HG03378 (cell line): Measurements from ENCODE around the gene KLHL29.
"Not testable (repeated sequence)": the region's sequence is repeated elsewhere in the genome, so short reads cannot be mapped to it uniquely, and the experiment has no call there.

ENCODE experiments used
- ATAC-seq: cut with Tn5 transposase; IDR thresholded peaks from one replicate; pipeline ENCODE4 v1.9.1; 2021; ENCODE audit warnings: mild to moderate bottlenecking, moderate library complexity; ENCODE audit not compliant: unreplicated experiment

Gene KLHL29

DNA sequence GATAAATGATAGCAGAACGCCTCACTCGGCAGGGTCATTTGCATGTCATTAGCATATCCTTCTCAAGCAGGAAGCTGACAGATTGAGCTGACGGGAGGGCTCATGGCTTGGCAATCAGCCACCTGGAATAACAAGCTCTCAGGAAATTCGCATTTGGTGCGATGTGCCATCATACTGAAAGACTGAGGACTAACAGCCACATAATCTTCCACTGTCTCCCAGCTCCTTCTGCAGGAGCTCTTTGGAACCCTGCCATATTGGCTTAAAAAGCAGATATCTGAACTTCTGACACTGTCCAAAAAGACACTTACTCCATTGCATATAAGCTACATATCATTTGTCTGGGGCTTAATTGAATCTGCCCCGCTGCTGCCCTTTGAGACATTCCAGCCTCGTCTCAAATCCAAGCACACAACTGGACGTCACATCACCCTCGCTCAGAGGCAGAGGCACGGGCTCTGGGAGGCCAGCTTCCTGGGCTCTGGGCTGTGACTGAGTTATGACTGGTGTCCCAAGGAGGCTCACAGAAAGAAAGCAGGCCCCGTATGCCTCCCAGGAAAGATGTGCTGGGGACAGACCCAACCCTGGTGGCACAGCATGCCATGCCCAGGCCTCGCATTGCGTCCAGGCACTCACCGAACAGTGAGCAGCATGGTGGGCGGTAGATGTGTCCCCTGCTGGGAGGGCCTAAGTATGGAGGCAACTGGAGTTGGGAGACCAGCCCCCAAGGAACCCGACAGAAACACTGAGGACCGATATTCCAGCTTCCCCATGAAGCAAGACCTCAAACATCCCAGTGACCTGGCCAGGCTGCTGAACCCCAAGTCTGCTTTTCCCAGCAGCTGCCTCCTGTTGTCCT lies 314.0 kb downstream of the KLHL29 start:
- ATAC-seq = no peak

DNA sequence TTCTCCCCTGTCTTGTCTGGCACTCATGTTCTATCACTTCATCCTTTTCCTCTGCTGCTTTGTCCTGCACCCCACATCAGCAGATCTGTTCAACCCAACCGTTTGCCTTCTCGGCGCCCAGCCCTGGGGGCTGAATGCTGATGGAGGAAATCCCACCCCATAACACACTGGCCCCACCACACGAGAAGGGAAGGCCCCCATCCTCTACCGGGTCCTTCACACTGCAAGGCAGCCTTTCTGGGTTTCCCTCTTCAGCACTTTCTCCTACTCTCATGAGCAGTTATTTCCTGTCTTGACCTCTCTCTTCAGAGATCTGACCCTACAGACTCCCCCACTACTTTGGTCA lies 314.6 kb downstream of the KLHL29 start:
- no peak for ATAC-seq

DNA sequence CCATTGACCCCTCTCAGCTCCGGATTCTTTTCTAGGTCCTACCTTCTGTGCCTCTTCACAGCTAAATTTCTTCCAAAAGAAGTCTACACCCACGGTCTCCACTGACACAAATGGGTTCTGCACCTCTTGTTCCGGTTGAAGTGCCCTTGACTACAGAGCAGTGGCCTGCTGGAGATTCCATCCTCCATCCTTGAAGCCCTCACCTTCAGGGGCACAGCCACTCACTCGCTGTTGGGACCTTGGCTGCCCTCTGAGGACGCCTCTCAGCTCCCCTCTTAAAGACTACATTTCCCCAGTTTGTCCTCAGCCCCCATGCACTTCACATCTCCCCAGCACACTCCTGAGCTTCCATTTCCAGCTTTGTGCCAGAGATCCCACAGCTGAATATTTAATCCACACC lies 315.6 kb downstream of the KLHL29 start:
- no peak for ATAC-seq

DNA sequence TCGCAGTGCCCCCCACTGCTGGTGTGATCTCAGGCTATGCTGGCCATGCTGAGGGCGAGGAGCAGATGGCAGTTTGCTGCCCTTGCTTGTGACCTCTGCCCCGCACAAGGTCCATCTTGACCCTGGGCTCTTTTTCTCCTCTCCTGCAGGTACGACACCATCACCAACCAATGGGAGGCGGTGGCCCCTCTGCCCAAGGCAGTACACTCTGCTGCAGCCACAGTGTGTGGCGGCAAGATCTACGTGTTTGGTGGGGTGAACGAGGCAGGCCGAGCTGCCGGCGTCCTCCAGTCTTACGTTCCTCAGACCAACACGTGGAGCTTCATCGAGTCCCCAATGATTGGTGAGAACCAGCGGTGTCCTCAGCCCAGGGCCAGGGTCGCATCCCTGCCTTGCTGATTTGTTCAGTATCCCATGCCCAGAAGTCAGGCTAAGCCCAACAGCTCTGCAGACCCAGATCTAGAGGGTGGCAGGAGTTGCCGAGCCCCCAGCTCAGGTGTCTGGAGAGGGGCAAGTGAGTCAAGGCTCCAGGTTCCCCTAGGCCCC lies 318.1 kb downstream of the KLHL29 start:
- ATAC-seq = no peak

DNA sequence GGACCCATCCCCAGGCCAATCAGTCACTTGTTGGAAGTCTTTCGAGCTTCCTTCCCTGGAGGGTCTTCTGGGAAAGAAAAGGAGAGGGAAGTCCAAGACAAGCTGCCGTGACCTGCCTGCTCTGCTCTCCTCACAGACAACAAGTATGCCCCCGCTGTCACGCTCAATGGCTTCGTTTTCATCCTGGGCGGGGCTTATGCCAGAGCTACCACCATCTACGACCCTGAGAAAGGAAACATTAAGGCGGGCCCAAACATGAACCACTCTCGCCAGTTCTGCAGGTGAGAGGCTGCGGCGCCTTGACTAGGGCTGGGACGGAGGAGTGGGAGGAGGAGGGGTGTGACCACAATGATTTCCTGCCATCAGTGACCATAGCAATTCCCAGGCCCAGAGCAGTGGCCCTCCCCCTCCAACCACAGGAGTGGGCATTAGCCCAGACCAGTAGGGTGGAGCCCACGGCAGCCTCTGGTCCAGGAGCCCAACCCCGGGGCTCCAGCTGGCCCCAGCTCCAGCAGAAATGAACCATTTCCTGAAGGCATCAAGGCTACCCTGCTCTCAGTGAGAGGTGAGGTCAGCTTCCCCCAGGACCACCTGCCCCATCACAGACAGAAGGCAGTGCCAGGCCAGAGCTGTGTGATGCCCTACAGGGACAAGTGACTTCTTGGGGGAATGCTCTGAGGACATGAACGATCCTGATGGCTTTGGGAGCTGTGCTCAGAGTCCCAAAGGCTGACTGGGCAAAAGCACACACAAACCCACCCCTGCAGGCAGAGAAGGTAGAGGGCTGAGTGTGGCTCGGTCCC lies 318.8 kb downstream of the KLHL29 start:
- no peak for ATAC-seq

DNA sequence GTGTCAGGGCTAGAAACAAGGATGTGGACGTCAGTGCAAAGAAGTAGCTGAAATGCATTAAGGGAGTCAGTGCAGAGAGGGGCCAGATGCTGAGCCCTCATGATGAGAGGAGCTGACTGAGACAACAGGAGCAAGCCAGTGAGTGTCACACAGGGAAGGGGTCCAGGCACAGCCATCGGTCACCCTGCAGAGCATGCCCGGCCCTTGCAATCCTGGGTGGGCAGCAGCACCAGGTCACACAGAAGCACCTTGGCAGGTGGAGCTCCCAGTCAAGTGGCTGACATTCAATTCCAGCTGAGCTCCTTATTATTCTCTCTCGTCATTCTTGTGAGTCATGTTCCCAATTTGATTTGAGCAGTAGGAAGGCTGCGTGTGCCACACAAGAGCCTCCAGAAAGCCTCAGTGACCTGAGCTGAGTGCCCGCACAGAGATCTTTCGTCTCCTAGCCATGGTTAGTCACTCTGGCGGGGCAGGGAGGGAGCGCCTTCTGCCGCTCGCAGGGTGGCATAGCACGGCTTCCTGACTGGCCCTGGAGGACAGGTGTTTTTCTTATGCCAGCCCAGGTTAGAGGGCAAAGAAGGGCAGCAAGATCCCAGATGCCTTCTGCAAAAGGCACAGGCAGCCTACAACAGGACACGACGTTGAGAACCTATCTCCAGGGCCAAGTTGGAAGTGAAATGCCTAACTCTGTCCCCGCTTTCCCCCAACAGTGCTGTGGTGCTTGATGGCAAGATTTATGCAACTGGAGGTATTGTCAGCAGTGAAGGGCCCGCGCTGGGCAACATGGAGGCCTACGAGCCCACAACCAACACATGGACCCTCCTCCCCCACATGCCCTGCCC lies 321.0 kb downstream of the KLHL29 start:
- no peak for ATAC-seq

DNA sequence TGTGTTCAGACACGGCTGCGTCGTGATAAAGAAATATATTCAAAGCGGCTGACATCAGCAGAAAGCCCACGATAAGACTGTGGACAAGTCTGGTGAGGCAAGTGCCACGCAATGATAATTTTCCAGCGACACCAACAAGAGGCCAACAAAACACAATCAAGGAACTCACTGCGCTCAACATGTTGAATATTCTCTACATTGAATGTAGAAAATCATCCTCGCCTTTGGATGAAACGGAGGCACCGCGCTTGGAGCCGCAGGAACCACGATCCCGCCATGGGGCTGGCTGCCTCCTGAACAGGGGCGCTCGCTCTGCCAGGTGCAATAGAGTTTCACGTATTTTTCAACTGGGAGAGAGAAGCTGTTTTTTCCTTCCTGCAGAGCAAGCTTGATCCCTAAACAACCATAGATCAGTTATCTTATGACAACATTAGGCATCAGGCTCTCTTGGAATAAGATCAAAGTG lies 321.7 kb downstream of the KLHL29 start:
- ATAC-seq = no peak

DNA sequence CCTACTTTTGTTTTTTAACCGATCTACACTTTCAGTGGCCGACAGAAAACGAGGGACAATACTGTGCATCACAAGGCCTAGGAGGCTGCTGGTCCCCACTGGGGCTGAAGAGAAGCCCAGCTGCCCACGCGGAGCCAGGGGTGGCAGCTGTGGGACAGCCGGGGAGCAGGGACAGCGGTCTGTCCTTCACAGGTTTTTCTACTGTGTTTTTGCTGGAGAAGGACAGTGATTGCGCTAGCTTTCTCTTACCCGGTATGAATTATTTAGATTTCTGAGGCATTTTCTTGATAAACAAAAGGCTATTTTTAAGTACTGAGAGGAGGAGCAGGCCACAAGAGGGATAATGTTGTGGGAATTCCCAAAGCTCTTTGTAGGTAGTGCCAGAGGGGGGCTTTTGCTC lies 322.1 kb downstream of the KLHL29 start:
- no peak for ATAC-seq

DNA sequence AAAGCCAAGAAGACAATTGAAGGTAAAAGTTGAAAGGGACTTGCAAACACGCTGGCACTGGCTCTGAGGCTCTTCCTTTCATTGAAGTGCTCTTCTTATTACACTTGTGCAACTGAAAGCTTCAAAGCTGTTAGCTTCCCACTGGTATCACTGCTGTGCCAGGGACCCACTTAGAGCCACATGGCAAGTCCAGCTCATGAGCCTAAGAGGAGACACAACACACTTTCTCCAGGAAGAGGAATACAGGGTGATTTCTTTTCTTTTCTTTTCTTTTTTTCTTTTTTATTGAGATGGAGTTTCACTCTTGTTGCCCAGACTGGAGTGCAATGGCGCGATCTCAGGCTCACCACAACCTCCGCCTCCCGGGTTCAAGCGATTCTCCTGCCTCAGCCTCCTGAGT lies 323.8 kb downstream of the KLHL29 start:
- ATAC-seq = no peak

DNA sequence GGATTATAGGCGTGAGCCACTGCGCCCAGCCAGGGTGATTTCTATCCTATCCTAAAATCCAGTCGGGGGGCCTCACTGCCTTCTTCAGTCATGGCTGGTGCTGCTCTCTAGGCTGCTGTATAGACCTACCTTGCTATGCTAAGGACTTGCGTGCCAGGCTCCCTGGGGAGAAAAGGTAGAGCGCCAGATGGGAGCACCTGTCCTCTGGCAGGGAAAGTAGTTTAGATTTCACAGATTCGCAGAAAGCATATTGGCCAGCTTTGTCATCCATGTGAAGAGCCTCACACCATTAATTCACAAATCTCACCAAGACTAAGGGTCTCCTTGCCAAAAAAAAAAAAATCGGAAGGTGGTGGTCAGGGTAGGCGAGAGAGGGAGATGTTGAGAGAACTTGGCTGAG lies 324.3 kb downstream of the KLHL29 start:
- ATAC-seq = no peak

DNA sequence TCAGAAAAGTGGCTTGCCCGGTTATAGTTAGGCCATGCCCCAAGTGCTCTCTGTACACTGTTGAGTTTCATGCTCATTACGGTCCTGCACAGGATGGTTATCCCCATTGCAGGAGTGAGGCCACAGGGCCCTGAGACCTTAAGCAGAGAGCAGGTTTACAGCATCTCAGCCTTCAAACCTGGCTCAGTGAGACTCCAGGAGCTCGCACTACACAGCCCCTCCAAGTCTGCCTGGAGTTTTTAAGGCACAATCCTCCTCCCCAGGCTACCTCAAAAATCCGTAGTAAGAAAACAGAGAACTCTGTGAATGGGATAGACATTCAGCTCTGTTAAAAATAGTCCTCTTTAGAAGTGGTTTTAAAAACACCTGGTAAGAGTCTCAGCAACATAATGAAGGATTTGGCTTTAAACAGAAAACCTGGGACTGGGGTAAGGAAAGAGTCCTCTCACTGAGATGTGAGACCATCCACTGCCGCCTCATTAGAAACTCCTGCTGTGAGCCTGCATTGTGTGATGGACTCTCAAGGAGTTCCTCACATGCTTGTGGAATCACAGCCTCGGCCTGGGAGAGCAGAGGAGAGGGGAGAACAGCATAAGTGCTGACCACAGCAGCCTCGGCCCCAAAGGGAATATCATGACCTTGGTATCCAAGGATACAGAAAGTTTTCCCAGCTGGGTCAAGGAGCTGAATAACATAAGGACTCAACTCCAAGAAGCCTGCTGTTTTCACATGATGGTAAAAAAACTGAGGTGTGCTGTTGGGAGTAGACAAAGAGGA lies 327.2 kb downstream of the KLHL29 start:
- ATAC-seq = no peak

DNA sequence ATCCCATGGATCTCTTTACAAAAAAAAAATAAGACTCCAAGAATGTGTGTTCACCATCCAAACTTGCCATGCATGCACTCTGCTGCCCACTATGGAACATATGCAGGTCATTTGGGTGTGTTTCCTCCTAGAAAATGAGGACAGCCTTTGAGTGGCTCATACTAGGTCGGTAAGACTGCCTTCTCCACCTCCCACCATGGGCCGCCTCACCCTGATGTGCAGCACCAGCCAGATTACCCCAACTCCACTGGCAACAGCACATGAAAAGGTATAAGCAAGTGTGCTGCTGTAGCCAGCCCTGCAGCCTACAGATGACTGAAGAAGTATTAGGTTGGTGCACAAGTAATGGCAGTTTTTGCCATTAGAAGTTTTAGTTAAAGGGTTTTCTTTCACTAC lies 327.8 kb downstream of the KLHL29 start:
- ATAC-seq = no peak

DNA sequence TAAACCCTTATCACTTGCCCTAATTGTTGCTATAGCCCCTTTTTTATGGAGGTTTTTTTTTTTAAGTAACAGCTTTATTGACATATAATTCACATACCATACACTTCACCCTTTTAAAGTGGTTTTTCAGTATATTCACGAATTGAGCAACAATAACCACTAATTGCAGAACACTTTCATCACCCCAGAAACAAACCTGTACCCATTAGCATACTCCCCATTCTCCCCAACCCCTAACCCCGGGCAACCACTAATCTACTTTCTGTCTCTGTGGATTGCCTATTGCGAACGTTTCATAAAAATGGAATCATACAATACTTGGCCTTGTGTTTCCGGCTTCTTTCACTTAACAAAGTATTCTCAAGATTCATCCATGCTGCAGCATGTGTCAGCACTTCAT lies 328.4 kb downstream of the KLHL29 start:
- no peak for ATAC-seq

DNA sequence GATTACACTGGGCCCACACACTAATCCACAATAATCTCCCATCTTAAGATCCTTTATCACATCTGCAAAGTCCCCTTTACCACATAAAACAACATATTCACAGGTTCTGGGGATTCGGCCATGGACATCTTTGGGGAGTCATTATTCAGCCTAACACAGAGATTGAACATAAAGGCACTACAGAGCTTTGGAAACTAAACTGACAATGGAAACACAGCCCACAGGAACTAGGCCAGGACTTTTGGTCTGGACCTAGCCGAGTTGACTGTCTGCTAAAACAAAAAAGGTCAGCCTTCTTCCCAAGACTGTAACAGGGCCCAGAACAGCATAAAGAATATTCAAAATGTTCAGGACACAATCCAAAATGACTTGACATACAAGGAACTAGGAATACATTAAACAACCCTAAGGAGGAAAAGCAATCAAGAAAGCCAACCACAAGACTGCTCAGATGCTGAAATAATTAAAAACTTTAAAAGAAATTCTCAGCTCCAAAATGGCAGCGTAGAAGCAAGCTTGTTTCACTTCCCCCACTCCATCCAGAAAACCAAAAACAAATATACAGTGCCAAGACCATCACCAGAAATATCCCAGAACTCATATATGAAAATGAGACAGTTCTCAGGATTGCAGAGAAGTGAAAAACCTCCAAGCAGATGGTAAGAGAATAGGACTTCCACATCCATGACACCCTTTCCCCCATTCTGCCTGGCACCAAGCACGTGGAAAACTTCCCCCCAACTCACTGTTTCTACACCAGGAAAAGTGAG lies 334.1 kb downstream of the KLHL29 start:
- no peak for ATAC-seq

DNA sequence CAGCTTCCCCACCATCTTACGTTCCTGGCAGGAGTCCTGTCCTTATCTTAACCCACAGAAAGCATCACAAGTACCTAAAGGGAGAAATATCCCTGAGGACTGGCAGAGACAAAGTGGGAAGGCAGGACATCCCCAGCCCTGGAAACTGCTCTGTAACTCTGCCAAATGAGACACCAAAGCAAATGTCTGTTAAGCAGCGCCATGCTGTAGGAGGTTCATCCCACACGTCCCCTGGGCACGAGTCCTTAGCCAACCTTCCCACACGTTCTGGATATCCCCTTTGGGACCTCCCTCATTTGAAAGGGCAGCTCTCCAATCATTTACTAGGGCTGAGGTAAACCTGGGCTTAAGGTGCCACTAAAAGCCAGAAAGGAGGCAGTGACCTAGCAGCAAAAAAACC lies 334.7 kb downstream of the KLHL29 start:
- no peak for ATAC-seq

DNA sequence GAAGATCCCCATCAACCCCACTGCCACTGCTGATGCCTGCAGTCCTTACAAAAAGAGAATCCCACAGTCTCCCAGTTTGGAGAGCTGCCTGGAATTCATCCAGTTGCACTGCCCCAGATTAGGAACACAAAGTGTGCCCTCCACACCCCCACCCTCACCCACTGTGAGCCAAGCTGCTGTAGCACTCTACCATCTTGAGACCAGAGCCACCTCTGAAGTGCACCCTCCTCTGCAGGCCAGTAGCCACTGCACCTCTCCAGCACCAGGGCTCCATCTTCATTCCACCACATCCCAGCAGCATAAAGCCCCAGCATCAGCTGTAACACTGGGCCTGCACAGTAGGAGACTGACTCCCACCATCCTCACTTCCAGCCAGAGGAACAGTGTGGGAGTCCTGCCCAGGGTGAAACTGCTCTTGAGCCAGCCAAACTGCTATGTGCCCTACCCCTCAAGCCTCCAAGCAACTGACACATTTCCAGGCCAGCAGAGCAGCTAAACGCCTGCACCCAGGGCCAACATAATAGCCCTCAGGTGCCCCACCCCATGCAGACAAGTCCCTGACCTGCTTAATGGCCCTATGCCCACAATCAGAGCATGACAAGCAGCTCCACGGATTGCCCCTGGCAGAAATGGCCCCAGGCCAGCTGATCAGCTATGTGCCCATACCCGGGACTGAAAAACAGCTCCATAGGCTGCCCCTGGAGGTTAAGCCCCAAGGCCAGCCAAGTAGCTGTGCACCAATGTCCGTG lies 335.9 kb downstream of the KLHL29 start:
- ATAC-seq = no peak

DNA sequence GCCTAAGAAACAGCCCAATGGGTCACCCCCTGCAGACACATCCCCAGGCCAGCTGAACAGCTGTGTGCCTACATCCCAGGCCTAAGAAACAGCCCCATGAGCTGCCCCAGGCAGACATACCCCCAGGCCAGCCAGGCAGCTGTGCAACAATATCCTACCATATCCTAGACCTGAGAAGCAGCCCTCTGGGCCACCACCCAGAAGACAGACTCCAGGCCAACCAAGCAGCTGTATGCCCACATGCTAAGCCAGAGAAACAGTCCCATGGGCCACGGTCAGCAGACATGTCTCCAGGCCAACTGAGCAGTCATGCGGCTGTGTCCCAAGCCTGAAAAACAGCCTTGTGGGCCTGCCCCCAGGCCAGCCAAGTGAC lies 336.5 kb downstream of the KLHL29 start:
- no peak for ATAC-seq

DNA sequence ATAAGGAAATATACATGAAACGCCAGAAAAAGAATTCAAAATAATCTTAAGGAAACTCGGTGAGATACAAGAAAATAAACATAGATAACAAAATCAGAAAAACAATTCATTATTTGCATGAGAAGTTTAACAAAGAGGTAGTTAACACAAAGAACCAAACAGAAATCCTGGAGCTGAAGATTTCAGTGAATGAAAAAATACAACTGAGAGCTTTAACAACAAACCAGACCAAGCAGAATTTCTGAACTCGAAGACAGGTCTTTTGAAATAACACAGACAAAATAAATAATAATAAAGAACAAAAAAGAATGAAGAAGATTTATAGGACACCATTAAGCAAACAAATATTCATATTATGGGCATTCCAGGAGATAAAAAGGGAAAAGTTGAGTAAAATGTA lies 337.3 kb downstream of the KLHL29 start:
- no peak for ATAC-seq

DNA sequence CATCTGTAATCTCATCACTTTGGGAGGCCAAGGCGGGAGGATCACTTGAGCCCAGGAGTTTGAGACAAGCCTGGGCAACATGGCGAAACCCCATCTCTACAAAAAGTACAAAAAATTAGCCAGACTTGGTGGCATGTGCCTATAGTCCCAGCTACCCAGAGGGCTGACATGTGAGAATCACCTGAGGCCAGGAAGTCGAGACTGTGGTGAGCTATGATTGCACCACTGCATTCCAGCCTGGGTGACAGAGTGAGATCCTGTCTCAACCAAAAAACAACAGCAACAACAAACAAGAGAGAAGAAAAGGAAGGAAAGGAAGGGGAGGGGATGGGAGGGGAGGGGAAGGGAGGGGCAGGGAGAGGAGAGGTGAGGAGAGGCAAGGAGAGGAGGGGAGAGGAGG lies 338.1 kb downstream of the KLHL29 start:
- ATAC-seq = not testable (repeated sequence)
